HepG2 (cell line): ENCODE data around the gene JUND. TPM values are rescaled to one million over a fixed set of nuclear protein-coding genes. Genes with fewer than 3 reads are reported as not detected.

Experiments
- CTCF ChIP-seq: sonication (generic); formaldehyde crosslinking; IDR thresholded peaks from 2 replicates; pipeline ENCODE4 v1.5.0; 2020; ENCODE audit warnings: mild to moderate bottlenecking, missing genetic modification reagents, moderate library complexity
- HES4 ChIP-seq: sonication (generic); formaldehyde crosslinking; IDR thresholded peaks from 2 replicates; pipeline ENCODE4 v1.9.0; 2021; ENCODE audit warnings: mild to moderate bottlenecking, missing genetic modification reagents, borderline replicate concordance
- IRX3 ChIP-seq: sonication (generic); formaldehyde crosslinking; IDR thresholded peaks from 2 replicates; pipeline ENCODE4 v1.8.1; 2023; ENCODE audit warnings: mild to moderate bottlenecking, low read depth, missing genetic modification reagents, borderline replicate concordance
- NCOA1 ChIP-seq: sonication (generic); formaldehyde crosslinking; IDR thresholded peaks from 2 replicates; pipeline ENCODE4 v1.9.0; 2021; ENCODE audit warnings: missing genetic modification reagents
- REST ChIP-seq, 2 experiments: IDR thresholded peaks; 2 replicates each; pipeline ENCODE4 v1.6.1; 2011 to 2012; ENCODE audit warnings: low read length in 2 of 2, borderline replicate concordance in 1 of 2, low read depth in 1 of 2, mild to moderate bottlenecking in 1 of 2, moderate library complexity in 1 of 2
- ZBTB39 ChIP-seq: sonication (generic); formaldehyde crosslinking; IDR thresholded peaks from 2 replicates; pipeline ENCODE4 v1.5.0; 2020; ENCODE audit warnings: missing genetic modification reagents
- ZC3H13 ChIP-seq: sonication (generic); formaldehyde crosslinking; IDR thresholded peaks from 2 replicates; pipeline ENCODE4 v1.8.1; 2023; ENCODE audit warnings: mild to moderate bottlenecking, missing genetic modification reagents, moderate library complexity
- ZNF18 ChIP-seq: sonication (generic); formaldehyde crosslinking; IDR thresholded peaks from 2 replicates; pipeline ENCODE4 v1.8.0; 2022; ENCODE audit warnings: mild to moderate bottlenecking, missing genetic modification reagents; ENCODE audit not compliant: insufficient replicate concordance
- ZNF407 ChIP-seq: sonication (generic); formaldehyde crosslinking; IDR thresholded peaks from one replicate; pipeline ENCODE4 v1.5.1; 2020; ENCODE audit warnings: mild to moderate bottlenecking, missing genetic modification reagents; ENCODE audit errors: not compliant biosample characterization
- polyA plus RNA-seq, 8 experiments: library from polyadenylated mRNA; depleted of rRNA in 3 of 8; stranded (reverse) in 7 of 8; unstranded in 1 of 8; fragments of >200 nt; fragmentation: Illumina TruSeq in 4 of 8; extraction: Trizol in 4 of 8; gene quantifications; 2 replicates each; pipeline versions ENCODE4 v1.2.1 to v1.2.3, GENCODE V29; 2011 to 2016; ENCODE audit warnings: low read depth in 4 of 8, missing spikeins in 1 of 8, mixed read lengths in 1 of 8; ENCODE audit not compliant: insufficient read depth in 1 of 8
- total RNA-seq, 5 experiments: library from RNA; depleted of rRNA; stranded (reverse); fragments of >200 nt; fragmentation: Illumina TruSeq; extraction: Trizol; gene quantifications; 2 replicates each; pipeline ENCODE4 v1.2.3, GENCODE V29; 2016; ENCODE audit warnings: low read depth in 1 of 5

JUND gene
- total and polyA plus RNA-seq, 2 of the 13 experiments (the other 11 are each of a cell fraction or from before 2014, with no cell fraction given): 41.2 to 59.8 TPM

- peak; percentile 59 for TF ChIP-seq ZNF18 (CRISPR knock-in tag)
- TF ChIP-seq HES4: no peak
- TF ChIP-seq CTCF: peak; percentile 96
- TF ChIP-seq ZBTB39 (CRISPR knock-in tag): no peak
- no peak for TF ChIP-seq IRX3 (CRISPR knock-in tag)
- TF ChIP-seq ZNF407 (CRISPR knock-in tag): no peak
- no peak for TF ChIP-seq REST (IDR thresholded peaks at IDR 0.05; ENCODE audit: borderline replicate concordance in 1 of 2, low read depth in 1 of 2, low read length in 2 of 2)
- TF ChIP-seq NCOA1 (CRISPR knock-in tag): no peak
- TF ChIP-seq ZC3H13 (CRISPR knock-in tag): peak; percentile 100
Measured at GRCh38 chr19:18279516-18280246, 1.7 kb downstream of the JUND start (continued).
